ENCODE results near the gene ATG101.

Gene ATG101

DNA sequence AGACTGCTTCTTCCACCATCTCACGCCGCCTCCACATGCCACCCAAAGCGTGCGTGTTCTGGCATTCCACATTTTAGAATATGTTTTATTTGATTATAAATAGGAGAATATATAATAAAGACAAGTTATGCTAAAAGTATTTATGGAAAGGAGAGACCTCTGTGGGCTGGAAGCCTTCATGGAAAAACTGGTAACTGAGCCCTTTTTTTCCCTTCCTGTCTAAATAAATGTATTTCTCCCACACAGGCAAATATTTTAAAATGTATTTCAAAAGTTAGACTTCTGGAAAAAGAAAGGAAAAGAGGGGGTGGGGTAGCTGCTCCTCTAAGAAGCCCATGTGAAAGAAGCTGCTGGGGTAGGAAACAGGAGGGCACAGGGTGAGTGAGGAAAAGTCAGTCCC is 34.6 kb upstream of the ATG101 start:
- H3K4me3 ChIP-seq (ENCODE audit: low read depth, low read length): no peak overlapping the region
- no peak for DNase-seq (ENCODE audit: low read depth)
- TF ChIP-seq, protein P1, sequence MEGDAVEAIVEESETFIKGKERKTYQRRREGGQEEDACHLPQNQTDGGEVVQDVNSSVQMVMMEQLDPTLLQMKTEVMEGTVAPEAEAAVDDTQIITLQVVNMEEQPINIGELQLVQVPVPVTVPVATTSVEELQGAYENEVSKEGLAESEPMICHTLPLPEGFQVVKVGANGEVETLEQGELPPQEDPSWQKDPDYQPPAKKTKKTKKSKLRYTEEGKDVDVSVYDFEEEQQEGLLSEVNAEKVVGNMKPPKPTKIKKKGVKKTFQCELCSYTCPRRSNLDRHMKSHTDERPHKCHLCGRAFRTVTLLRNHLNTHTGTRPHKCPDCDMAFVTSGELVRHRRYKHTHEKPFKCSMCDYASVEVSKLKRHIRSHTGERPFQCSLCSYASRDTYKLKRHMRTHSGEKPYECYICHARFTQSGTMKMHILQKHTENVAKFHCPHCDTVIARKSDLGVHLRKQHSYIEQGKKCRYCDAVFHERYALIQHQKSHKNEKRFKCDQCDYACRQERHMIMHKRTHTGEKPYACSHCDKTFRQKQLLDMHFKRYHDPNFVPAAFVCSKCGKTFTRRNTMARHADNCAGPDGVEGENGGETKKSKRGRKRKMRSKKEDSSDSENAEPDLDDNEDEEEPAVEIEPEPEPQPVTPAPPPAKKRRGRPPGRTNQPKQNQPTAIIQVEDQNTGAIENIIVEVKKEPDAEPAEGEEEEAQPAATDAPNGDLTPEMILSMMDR (IDR thresholded peaks at IDR 0.05; ENCODE audit: insufficient read depth, low read depth, low read length, missing control alignments): no peak

DNA sequence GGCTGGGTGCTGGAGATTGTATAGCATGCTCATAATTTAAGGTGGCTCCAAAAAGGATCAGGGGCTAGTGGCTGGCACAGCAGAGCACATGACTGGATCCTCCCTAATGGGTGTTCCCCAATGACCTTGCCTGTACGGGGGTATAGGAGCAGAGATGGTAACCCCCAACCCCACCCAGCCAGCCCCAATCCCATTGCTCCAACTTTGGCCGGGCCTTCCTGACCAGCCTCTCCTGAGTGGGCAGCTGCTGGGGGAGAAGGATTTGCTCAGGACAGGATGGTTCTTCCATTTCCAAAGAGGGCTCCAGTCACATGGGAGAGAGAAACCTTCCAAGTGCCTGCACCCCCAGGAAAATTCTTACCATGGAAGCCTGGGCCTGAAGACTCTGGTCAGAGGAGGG is 33.9 kb upstream of the ATG101 start:
- no peak for DNase-seq (ENCODE audit: low read depth)
- no peak overlapping the region for H3K4me3 ChIP-seq (ENCODE audit: low read depth, low read length)
- TF ChIP-seq, protein P1 (IDR thresholded peaks at IDR 0.05; ENCODE audit: insufficient read depth, low read depth, low read length, missing control alignments): no peak

DNA sequence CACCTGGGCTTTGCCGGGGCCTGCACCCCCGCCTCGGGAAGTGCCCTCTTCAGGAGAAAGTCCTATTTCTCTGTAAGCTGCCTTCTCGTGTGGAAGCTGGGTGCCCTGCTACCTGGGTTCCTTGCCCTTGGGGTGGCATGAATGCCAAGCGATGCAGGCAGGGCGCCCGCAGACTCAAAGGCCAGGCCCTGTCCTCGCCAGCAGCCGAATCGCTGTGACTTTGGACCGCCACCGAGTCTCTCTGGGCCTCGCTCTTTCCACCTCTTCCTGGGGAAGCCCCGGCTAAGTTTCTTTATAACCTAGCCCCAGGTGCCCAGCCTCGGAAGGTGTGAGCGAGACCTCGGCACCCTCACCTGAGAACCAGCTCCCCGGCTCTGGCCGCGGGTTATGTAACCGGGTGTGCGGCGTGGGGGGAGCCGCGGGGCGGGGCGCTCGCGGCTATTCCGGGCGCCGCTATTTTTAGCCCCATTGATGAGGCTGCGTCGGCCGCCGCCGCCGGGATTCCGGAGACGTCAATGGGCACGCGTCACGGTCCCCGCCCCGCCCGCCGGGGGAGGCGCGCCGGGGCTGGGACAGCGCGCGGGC is 33.1 kb upstream of the ATG101 start:
- TF ChIP-seq, protein P1 (IDR thresholded peaks at IDR 0.05; ENCODE audit: insufficient read depth, low read depth, low read length, missing control alignments): no peak
- DNase-seq (ENCODE audit: low read depth): peak; percentile 69
- H3K4me3 ChIP-seq (ENCODE audit: low read depth, low read length): peak overlapping the region; percentile 63

DNA sequence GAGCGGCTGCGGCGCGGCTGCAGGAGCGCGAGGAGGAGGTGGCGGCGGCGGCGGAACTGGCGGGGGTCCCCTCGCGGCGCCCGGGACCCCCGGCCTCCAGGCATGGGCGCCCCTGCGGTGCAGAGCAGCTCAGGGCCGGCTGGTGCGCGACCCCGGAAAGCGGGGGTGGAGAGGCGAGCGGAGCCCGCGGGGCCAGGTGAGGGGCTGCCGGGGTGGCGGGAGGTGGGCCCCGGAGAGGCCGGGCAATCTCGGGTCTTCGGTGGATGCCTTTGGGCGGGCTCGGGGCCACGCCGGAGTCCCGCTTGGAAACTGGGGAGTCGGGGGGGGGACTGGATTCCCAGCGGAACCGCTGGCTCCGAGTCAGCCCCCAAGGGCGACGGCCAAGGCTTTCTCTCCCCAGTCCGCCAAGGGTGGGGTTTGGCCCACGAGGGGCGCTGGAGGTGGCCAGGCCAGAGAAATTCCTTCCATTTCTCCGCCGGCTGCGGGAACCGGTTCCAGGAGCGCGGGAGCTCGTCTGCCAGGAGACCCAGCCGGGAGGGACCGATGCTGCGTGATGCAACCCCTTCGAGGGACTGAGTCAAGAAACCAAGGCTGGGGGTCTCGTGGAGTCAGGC is 32.4 kb upstream of the ATG101 start:
- no peak for DNase-seq (ENCODE audit: low read depth)

DNA sequence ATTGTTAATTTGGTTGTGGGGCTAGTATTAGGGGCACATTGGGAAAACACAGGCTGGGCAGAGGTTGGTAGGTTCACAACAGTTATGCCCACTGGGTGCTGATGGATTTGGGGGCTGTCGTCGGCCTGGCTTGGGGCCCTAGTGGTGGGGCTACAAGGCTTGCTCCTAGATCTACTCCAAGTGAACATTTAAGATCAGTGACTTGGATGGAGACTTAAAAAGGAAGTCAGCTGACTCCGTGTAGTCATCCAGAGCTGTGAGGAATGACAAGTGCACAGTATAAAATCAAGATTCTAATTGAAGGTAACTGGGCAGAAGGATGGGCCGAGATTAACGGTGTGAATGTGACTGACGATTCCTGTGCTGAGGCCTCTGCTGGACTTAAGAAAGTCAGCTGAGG is 31.3 kb upstream of the ATG101 start:
- TF ChIP-seq, protein P1 (IDR thresholded peaks at IDR 0.05; ENCODE audit: insufficient read depth, low read depth, low read length, missing control alignments): no peak
- DNase-seq (ENCODE audit: low read depth): no peak
- no peak overlapping the region for H3K4me3 ChIP-seq (ENCODE audit: low read depth, low read length)

More for the DNA sequence above, 32.4 kb upstream of the ATG101 start:
- TF ChIP-seq, protein P1 (IDR thresholded peaks at IDR 0.05; ENCODE audit: insufficient read depth, low read depth, low read length, missing control alignments): no peak
- H3K4me3 ChIP-seq (ENCODE audit: low read depth, low read length): peak overlapping the region; percentile 46

DNA sequence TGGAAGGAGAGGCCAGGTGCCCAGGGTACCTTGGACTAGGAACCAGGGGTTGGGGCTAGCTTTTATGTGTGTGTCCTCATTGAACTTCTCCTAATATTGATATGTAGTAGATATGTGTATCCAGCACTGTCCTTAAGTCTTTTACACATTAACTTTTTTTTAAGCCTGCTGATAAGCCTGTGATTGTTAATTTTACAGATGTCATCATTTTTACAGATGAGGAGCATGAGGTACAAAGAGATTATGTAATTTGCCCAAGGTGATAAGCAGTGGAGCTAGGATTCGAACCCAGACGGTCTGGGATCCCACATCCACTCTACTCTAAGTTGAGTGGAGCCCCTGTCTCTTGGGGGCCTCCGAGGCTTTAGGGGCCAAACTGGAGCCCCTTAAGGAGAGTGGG is 28.7 kb upstream of the ATG101 start:
- TF ChIP-seq, protein P1 (IDR thresholded peaks at IDR 0.05; ENCODE audit: insufficient read depth, low read depth, low read length, missing control alignments): no peak
- DNase-seq (ENCODE audit: low read depth): no peak
- no peak overlapping the region for H3K4me3 ChIP-seq (ENCODE audit: low read depth, low read length)

DNA sequence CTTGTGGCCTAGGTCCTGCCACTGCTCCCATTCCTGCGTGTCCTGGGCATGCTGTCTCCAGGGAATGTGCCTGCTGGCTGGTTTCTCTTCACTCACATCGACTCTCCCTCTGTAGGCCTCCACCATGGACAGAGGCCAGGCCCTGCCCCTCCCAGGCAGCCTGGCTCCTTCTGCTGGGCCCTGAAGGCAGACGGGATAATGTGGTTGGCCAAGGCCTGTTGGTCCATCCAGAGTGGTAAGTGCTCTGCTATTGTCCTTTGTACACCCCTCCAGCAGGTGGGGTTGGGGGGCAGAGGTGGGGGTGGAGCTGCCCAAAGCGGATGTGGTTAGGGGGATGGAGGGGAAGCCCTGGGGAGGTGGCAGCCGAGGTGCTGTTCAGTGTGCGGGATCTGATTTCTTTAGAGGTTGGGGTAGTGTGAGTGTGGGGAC is 28.1 kb upstream of the ATG101 start:
- TF ChIP-seq, protein P1 (IDR thresholded peaks at IDR 0.05; ENCODE audit: insufficient read depth, low read depth, low read length, missing control alignments): peak; percentile 16
- DNase-seq (ENCODE audit: low read depth): peak; percentile 60
- H3K4me3 ChIP-seq (ENCODE audit: low read depth, low read length): no peak overlapping the region
